ENCODE data around the gene ITGAD.

The ITGAD gene

DNA sequence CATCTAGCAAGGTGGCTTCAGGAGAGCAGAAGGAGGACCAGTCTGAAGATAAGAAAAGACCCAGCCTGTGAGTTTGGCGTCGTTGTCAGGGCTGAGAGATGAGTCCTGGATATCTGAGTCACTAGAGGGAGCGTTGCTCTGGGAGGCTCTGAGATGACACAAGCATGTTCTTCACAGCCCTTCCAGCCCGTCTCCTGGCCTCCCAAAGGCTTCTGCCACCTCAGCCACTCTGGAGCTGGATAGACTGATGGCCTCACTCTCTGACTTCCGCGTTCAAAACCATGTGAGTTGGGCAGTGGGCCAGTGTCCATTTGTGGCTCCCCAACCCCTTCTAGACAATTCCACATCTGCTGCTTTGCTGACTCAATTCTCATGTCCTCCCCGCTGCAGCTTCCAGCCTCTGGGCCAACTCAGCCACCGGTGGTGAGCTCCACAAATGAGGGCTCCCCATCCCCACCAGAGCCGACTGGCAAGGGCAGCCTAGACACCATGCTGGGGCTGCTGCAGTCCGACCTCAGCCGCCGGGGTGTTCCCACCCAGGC lies 81.1 kb downstream of the ITGAD start:
- in situ Hi-C loops (cut with MboI; ENCODE audit: low sequenced_read_pairs), result no loop called here

- in situ Hi-C loops (cut with MboI; ENCODE audit: low sequenced_read_pairs), result no loop called here
Observed at GRCh38 chr16:31474773-31475738, 81.9 kb downstream of the ITGAD start.

- in situ Hi-C loops (cut with MboI; ENCODE audit: low sequenced_read_pairs), result no loop called here
Observed at GRCh38 chr16:31475946-31476302, 82.8 kb downstream of the ITGAD start.

Measured in hTERT RPE-1 (cell line).